K562 (cell line): ENCODE results near the gene RASSF1. TPM values are rescaled to one million over a fixed set of nuclear protein-coding genes. Genes with fewer than 3 reads are reported as not detected.

Experiments used
- CBX2 ChIP-seq: fragments of 200-600 bp; sonication (generic); IDR thresholded peaks from one replicate; pipeline ENCODE4 v1.6.1; 2012; ENCODE audit warnings: mild to moderate bottlenecking, low read length, inconsistent platforms; ENCODE audit not compliant: insufficient read depth, poor library complexity, severe bottlenecking
- MXI1 ChIP-seq: IDR thresholded peaks from 2 replicates; pipeline ENCODE4 v1.6.1; 2011; ENCODE audit warnings: low read depth, mild to moderate bottlenecking, improper control_type of control experiment, low read length
- RFX7 ChIP-seq: fragments of 250-450 bp; sonication (Bioruptor Pico); IDR thresholded peaks from 2 replicates; pipeline ENCODE4 v1.5.1; 2021; ENCODE audit warnings: mild to moderate bottlenecking
- ZBTB7A ChIP-seq: IDR thresholded peaks from 2 replicates; pipeline ENCODE4 v1.6.1; 2011; ENCODE audit warnings: low read depth, mild to moderate bottlenecking, low read length, moderate library complexity, borderline replicate concordance; ENCODE audit not compliant: control insufficient read depth
- ZNF561 ChIP-seq: fragments of 450-650 bp; formaldehyde crosslinking; conservative IDR thresholded peaks from 2 replicates; pipeline ENCODE4 v1.4.0; 2020; ENCODE audit warnings: mild to moderate bottlenecking, moderate library complexity
- ZNF79 ChIP-seq: fragments of 250-450 bp; sonication (Bioruptor Pico); IDR thresholded peaks from 2 replicates; pipeline ENCODE4 v1.4.0; 2020; ENCODE audit warnings: low read depth, mild to moderate bottlenecking, moderate library complexity
- ZSCAN29 ChIP-seq: fragments of 450-650 bp; IDR thresholded peaks from 2 replicates; pipeline ENCODE4 v1.6.1; 2017
- polyA plus RNA-seq, 8 experiments: library from polyadenylated mRNA; depleted of rRNA in 4 of 8; stranded (reverse) in 5 of 8; unstranded in 3 of 8; fragments of >200 nt; fragmentation: Nextera tagmentation in 2 of 8; fragmentation: Illumina TruSeq in 1 of 8; extraction: Ambion mirVana in 2 of 8; extraction: Trizol in 1 of 8; gene quantifications; 2 replicates each; pipeline versions ENCODE4 v1.2.1 to v1.2.3, GENCODE V29; 2011 to 2014; ENCODE audit warnings: inconsistent platforms in 1 of 8, missing spikeins in 1 of 8
- total RNA-seq, 7 experiments: library from RNA; depleted of rRNA in 6 of 7; stranded (reverse); fragments of >200 nt in 6 of 7; fragmentation: Illumina TruSeq in 2 of 7; extraction: Trizol in 2 of 7; gene quantifications; 2 replicates each; pipeline versions ENCODE4 v1.2.1 to v1.2.3, GENCODE V29; 2011 to 2021; ENCODE audit warnings: low replicate concordance in 1 of 7
- TF ChIP-seq, protein P1 (sequence below): fragments of 250-450 bp; sonication (Bioruptor Pico); IDR thresholded peaks from 2 replicates; pipeline ENCODE4 v1.9.0; 2021; ENCODE audit warnings: mild to moderate bottlenecking, inconsistent platforms
- TF ChIP-seq, protein P2 (sequence below): fragments of 200-600 bp; sonication (generic); IDR thresholded peaks from one replicate; pipeline ENCODE4 v1.6.1; 2012; ENCODE audit warnings: mild to moderate bottlenecking, low read depth, low read length, inconsistent platforms
- TF ChIP-seq, protein P3 (sequence below): sonication (generic); formaldehyde crosslinking; IDR thresholded peaks from 2 replicates; pipeline ENCODE4 v1.8.1; 2023; ENCODE audit warnings: mild to moderate bottlenecking, missing genetic modification reagents

Gene RASSF1
- total and polyA plus RNA-seq, 9 of the 15 experiments (the other 6 are each of a cell fraction or from before 2014, with no cell fraction given) = 3.6 to 57.1 (median 24.6) TPM

DNA sequence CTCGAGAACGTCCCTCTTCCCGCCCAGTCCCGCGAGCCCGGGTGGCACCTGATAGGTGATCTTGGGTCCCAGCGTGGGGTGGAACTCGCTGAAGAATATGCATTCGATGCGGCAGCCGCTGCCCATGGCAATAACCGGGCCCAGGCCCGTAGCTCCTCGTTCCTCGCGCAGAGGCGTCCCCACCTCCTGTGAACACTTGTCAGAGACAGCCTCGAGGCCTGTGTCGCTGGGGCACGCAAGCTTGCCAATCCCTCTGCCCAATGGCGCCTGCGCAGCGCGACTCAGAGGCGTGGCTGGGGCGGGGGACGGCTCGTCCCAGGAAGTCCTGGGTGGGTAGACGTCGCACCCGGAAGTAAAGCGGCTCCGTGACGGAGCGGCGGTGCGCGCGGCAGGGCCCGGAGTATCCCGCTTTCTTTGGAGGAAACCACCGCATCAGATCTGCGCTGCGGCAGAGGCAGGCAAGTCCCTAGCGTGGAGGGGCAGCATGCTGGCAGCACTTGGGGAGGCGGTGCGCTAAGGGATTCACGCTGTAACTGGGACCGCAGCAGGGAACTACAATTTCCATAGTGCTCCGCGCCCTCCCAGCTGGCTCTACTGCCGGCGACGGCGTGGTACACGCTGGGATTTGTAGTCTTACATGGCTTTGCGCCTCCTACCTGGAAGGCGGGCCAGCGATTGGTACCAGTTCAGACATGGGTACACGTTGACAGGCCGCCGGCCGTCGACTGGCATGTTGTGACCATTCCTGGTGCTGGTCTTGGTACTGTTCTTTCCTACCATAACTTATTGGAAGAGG, 10.1 kb upstream of the RASSF1 start, which contains the start of the genes CYB561D2 and NPRL2 (continued):
- TF ChIP-seq, protein P1, sequence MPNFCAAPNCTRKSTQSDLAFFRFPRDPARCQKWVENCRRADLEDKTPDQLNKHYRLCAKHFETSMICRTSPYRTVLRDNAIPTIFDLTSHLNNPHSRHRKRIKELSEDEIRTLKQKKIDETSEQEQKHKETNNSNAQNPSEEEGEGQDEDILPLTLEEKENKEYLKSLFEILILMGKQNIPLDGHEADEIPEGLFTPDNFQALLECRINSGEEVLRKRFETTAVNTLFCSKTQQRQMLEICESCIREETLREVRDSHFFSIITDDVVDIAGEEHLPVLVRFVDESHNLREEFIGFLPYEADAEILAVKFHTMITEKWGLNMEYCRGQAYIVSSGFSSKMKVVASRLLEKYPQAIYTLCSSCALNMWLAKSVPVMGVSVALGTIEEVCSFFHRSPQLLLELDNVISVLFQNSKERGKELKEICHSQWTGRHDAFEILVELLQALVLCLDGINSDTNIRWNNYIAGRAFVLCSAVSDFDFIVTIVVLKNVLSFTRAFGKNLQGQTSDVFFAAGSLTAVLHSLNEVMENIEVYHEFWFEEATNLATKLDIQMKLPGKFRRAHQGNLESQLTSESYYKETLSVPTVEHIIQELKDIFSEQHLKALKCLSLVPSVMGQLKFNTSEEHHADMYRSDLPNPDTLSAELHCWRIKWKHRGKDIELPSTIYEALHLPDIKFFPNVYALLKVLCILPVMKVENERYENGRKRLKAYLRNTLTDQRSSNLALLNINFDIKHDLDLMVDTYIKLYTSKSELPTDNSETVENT (CRISPR knock-in tag) = no peak
- TF ChIP-seq ZSCAN29 (no peak), CBX2 (no peak), ZNF79 (CRISPR knock-in tag) (no peak), ZNF561 (CRISPR knock-in tag) (no peak), ZBTB7A (no peak), MXI1 (0 out of 2 replicates have a peak, but pooled peaks have one; percentile 13), RFX7 (no peak)
- TF ChIP-seq, protein P2, sequence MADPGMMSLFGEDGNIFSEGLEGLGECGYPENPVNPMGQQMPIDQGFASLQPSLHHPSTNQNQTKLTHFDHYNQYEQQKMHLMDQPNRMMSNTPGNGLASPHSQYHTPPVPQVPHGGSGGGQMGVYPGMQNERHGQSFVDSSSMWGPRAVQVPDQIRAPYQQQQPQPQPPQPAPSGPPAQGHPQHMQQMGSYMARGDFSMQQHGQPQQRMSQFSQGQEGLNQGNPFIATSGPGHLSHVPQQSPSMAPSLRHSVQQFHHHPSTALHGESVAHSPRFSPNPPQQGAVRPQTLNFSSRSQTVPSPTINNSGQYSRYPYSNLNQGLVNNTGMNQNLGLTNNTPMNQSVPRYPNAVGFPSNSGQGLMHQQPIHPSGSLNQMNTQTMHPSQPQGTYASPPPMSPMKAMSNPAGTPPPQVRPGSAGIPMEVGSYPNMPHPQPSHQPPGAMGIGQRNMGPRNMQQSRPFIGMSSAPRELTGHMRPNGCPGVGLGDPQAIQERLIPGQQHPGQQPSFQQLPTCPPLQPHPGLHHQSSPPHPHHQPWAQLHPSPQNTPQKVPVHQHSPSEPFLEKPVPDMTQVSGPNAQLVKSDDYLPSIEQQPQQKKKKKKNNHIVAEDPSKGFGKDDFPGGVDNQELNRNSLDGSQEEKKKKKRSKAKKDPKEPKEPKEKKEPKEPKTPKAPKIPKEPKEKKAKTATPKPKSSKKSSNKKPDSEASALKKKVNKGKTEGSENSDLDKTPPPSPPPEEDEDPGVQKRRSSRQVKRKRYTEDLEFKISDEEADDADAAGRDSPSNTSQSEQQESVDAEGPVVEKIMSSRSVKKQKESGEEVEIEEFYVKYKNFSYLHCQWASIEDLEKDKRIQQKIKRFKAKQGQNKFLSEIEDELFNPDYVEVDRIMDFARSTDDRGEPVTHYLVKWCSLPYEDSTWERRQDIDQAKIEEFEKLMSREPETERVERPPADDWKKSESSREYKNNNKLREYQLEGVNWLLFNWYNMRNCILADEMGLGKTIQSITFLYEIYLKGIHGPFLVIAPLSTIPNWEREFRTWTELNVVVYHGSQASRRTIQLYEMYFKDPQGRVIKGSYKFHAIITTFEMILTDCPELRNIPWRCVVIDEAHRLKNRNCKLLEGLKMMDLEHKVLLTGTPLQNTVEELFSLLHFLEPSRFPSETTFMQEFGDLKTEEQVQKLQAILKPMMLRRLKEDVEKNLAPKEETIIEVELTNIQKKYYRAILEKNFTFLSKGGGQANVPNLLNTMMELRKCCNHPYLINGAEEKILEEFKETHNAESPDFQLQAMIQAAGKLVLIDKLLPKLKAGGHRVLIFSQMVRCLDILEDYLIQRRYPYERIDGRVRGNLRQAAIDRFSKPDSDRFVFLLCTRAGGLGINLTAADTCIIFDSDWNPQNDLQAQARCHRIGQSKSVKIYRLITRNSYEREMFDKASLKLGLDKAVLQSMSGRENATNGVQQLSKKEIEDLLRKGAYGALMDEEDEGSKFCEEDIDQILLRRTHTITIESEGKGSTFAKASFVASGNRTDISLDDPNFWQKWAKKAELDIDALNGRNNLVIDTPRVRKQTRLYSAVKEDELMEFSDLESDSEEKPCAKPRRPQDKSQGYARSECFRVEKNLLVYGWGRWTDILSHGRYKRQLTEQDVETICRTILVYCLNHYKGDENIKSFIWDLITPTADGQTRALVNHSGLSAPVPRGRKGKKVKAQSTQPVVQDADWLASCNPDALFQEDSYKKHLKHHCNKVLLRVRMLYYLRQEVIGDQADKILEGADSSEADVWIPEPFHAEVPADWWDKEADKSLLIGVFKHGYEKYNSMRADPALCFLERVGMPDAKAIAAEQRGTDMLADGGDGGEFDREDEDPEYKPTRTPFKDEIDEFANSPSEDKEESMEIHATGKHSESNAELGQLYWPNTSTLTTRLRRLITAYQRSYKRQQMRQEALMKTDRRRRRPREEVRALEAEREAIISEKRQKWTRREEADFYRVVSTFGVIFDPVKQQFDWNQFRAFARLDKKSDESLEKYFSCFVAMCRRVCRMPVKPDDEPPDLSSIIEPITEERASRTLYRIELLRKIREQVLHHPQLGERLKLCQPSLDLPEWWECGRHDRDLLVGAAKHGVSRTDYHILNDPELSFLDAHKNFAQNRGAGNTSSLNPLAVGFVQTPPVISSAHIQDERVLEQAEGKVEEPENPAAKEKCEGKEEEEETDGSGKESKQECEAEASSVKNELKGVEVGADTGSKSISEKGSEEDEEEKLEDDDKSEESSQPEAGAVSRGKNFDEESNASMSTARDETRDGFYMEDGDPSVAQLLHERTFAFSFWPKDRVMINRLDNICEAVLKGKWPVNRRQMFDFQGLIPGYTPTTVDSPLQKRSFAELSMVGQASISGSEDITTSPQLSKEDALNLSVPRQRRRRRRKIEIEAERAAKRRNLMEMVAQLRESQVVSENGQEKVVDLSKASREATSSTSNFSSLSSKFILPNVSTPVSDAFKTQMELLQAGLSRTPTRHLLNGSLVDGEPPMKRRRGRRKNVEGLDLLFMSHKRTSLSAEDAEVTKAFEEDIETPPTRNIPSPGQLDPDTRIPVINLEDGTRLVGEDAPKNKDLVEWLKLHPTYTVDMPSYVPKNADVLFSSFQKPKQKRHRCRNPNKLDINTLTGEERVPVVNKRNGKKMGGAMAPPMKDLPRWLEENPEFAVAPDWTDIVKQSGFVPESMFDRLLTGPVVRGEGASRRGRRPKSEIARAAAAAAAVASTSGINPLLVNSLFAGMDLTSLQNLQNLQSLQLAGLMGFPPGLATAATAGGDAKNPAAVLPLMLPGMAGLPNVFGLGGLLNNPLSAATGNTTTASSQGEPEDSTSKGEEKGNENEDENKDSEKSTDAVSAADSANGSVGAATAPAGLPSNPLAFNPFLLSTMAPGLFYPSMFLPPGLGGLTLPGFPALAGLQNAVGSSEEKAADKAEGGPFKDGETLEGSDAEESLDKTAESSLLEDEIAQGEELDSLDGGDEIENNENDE = no peak
- TF ChIP-seq, protein P3, sequence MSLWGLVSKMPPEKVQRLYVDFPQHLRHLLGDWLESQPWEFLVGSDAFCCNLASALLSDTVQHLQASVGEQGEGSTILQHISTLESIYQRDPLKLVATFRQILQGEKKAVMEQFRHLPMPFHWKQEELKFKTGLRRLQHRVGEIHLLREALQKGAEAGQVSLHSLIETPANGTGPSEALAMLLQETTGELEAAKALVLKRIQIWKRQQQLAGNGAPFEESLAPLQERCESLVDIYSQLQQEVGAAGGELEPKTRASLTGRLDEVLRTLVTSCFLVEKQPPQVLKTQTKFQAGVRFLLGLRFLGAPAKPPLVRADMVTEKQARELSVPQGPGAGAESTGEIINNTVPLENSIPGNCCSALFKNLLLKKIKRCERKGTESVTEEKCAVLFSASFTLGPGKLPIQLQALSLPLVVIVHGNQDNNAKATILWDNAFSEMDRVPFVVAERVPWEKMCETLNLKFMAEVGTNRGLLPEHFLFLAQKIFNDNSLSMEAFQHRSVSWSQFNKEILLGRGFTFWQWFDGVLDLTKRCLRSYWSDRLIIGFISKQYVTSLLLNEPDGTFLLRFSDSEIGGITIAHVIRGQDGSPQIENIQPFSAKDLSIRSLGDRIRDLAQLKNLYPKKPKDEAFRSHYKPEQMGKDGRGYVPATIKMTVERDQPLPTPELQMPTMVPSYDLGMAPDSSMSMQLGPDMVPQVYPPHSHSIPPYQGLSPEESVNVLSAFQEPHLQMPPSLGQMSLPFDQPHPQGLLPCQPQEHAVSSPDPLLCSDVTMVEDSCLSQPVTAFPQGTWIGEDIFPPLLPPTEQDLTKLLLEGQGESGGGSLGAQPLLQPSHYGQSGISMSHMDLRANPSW (CRISPR knock-in tag) = no peak
